Renal cortical epithelial cell (primary cell): ENCODE data around the gene TCIRG1. TPM values are rescaled to one million over a fixed set of nuclear protein-coding genes. Genes with fewer than 3 reads are reported as not detected.

Experiments
- DNase-seq: peaks from one replicate; pipeline ENCODE4 v3.0.0-alpha.2; 2011; ENCODE audit warnings: low read depth
- total RNA-seq: library from RNA; depleted of rRNA; stranded (reverse); fragments of >200 nt; gene quantifications from 2 replicates; pipeline ENCODE4 v1.2.3, GENCODE V29; 2014

Gene TCIRG1
- total RNA-seq, 1 donor from 2014 or later = 60.2 TPM

DNA sequence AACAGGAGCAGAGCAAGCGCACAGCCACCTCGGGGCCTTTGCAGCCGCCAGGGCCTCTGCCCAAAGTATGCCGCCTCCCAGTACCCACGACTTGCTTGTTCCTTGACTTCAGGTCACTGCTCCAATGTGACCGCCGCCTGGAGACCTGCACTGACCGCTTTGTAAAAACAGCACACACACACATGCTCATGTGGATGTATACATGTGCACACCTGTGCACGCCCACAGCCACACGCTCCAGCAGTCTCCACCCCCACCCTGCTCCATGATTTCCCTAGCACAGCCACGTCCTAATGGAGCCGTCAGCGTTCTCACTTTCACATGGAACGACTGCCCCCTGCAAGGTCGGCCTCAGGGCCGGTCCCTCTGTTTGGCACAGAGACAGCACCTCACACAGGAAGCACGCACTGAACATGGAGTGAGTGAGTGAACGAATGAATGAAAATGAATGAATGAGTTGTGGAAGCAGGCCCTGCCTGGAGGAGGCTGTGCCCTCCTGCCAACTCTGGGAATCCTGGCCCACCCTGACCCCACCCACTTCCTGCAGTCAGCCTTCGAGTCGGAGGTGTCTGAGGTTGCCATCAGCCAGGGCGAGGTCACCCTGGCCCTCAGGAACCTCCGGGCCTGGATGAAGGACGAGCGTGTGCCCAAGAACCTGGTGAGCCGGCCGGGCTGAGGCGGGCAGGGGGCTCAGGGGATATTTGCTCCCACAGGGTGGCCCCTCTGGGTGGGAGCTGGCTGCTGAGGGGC is 20.7 kb upstream of the TCIRG1 start:
- DNase-seq = no peak

DNA sequence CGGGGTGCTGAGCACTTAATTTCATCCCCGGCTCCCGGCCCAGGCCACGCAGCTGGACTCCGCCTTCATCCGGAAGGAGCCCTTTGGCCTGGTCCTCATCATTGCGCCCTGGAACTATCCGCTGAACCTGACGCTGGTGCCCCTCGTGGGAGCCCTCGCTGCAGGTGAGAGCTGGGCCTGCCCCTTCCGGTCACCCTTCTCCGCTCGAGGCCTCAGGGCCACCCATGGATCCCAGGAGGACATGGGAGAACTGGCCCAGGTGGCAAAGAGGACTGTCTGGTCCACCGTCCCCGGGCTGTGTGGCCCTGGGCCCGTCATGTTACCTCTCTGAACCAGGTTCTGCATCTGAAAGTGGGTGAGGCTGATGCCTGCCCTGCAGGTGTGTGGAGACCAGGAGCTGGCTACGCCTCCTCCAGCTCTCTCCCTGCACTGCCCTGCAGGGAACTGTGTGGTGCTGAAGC is 20.1 kb upstream of the TCIRG1 start:
- DNase-seq = no peak

DNA sequence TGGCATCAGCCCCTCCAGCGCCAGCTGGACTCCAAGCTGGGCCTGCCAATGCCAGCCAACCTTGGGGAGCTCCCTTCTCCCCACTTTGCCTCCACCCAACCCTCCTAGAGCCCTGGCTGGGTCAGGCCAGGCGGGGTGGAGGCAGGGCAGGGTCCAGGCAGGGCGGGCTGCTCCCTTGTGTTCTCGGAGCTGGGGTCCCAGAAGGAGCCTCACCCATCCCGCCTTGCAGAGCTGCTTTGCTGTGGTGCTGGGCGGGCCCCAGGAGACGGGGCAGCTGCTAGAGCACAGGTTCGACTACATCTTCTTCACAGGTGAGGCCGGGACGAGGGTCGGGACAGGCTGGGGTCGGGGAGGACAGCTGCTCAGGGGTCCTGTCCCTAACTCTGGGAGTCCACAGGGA is 19.3 kb upstream of the TCIRG1 start:
- DNase-seq = no peak

DNA sequence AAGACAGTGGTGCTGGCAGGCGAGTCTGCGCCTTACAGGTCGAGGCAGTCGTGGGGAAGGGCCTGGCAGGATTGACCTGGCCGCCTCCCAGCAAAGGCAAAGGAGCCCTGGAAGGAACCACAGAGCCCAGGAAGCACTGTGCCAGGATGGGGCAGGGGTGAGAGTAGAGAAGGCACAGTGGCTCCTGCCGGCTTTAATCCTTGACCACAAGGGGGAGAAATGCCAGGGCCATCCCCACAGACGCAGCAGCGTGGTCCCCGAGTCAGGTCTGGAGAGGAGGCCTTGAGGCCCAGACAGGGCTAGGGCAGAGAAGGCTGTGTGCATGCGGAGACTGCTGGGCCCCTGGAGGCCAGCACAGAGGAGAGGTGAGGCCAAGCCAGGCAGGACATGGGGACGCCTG is 18.2 kb upstream of the TCIRG1 start:
- DNase-seq = no peak

DNA sequence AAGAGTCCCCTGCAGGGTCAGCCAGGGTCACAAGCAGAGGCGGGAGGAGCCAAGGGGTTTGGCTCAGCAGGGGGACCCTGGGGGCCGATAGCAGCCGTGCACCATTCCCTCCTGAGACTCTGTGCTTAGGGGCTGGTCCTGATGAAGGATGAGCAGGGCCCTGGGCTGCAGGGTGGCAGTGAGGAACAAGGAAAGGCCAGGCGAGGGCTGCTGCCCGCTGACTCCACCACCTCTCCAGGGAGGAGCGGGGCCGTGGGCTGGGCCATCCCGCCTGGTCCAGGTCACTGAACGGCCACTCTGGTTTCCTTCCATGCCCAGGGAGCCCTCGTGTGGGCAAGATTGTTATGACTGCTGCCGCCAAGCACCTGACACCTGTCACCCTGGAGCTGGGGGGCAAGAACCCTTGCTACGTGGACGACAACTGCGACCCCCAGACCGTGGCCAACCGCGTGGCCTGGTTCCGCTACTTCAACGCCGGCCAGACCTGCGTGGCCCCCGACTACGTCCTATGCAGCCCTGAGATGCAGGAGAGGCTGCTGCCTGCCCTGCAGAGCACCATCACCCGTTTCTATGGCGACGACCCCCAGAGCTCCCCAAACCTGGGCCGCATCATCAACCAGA is 17.5 kb upstream of the TCIRG1 start:
- peak; percentile 42 for DNase-seq

DNA sequence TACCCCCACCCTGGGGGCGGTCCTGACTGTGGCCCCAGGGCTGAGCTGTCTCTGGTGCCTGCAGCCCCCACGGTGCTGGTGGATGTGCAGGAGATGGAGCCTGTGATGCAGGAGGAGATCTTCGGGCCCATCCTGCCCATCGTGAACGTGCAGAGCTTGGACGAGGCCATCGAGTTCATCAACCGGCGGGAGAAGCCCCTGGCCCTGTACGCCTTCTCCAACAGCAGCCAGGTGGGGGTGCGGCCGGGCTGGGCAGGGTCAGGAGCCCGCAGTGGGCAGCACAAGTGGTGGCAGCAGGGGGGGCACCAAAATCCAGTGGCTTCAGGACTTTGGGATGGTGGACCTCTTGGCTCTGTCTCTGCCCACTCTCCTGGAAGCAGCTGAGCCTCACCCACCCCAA is 16.3 kb upstream of the TCIRG1 start:
- no peak for DNase-seq

DNA sequence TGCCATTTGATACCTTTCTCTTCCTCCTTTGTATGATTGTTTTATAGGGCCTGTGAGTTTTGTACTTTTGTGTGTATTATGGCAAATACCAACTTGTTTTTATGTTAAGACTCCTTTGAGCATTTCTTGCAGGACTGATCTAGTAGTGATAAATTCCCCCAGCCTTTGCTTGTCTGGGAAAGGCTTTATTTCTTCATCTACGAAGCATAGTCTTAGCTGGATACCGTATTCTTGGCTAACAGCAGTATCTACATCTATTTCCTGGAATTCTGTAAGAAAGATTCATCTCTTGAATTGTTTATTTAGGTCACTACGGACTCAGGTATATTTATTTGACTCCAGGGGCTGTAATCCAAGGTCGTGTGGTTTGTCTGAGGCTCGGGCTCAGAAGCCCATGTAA is 14.3 kb upstream of the TCIRG1 start:
- no peak for DNase-seq

DNA sequence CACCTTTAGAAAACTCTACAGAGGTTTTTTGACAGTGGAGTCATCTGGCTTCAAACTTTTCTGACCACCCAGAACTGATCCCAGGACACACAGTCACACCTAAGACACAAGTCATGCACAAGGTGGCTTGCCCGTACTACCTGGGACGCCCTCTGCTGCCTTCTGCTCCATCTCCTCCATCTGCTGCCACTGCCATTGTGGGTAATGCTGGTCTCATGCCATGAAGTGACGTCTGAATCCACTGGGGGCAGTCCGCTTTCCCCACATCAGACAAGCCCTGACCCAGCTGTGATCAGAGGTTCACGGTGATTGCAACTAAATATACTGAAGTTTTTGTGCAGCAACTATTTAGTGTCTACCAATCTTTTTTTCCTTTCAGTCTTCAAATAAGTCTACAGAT is 13.8 kb upstream of the TCIRG1 start:
- no peak for DNase-seq

DNA sequence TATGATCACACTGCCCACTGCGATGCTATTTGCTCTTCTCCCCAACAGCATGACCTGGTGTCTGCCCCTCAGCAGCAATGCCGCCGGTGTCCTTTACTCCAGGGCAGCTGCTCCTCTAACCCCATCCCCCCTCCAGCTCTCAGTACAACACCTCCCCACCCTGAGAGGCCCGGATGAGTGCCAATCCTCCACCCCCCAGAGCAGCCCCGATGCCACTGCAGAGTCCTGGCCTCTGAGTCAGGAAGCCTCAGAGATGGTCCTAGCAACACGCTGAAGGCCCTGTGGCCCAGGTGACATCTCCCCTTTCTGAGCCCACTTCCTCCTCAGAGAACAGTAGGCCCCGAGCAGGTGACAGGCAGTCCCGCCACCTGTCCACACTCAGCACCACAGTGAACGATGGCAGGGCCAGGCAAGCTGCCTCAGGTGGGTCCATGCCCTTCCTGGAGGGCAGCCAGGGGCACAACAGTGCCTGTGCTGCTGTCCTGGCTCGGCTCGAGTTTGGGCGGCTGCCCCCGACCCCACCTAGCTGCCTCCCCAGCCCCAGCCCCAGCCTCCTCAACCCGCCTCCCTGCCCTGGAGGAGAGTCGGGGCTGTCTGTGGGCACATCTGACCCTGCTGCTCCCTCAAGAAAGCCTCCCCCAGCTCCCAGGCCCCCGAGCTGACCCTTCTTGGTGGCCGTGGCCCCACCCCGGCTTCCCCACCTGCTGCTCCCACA is 12.3 kb upstream of the TCIRG1 start:
- DNase-seq = no peak

DNA sequence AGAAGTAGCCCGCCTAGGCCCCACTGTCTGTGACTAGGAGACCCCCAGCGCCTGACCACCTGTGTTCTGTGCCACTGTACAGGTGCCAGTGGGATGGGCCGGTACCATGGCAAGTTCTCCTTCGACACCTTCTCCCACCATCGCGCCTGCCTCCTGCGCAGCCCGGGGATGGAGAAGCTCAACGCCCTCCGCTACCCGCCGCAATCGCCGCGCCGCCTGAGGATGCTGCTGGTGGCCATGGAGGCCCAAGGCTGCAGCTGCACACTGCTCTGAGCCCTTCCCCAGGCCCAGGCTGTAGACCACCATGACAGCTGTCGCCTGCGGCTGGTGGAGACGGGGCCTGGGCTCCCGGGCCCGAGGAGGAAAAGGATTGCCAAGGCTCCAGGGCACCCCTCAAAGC is 11.2 kb upstream of the TCIRG1 start:
- DNase-seq = no peak

DNA sequence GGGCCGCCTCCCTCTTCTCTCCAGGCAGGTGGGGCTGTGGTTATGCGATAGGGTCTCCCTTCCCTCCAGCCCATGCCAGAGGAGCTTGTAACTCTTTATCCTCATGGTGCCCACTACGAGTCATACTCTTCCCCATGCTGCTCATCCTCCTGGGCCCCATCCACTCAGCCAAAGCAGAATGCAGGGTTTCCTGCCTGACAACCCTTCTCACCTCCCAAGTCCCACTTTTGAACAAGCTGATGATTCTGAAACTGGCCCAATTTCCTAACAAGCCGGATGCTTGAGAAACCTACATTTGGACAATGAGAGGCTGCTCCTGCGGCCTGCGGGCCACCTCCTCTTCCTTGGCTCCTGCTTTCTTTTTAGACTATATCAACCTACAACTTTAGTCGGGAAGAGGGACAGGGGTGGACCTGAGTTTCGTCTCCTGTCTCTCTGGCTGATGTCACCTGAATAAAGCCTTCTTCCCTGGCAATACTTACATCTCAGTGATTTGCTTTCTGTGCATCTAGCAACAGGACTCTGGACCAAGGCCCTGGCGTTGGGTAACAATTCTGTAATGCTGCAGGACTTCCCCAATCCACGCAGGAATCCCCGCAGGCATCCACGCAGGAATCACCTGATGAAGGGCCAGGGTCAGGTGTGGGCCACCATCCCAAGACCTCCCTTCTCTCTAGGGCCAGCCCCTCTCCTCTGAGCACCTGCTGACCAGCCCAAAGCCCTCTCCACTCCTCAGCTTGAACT is 9.9 kb upstream of the TCIRG1 start:
- DNase-seq = peak; percentile 69

DNA sequence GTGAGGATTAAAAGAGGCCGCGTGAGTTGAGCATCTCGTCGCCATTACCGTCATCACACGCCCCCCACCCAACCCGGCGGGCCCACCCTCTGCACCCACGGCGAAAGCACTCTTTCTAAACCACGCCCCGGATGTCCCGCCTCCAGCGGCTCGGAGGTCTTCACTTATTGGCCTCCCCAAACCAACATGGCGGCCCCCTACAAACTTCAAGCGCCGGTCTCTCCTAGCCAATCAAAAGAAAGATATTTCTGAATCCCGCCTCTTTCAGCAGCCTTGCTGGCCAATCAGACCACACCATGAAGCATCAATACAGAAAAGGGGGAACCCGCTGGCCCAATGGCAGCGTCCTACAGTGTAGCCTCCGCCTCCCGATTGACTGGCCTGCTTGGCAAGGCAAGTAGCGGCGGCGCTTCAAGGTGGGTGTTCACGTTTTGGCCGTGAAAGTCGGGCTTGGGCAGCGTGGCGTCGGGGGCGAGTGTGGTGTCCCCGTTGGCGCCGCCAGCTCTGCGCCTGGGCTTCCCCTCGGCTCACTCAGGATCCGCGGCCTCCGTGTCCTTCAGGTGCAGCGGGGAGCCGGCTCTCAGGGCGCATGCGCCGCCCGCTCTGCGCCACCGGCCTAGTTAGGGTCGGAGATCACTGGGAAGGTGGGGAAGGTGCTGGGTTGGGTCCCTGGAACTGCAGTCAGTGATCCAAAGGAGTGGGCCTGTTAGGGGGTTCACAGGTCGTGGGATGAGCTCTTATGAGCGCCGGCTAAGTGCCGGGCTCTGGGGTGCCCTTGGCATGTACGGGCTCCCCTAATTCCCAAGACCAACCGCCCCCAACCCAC is 8.3 kb upstream of the TCIRG1 start, which contains the start of gene NDUFS8:
Gene NDUFS8, plus strand, starts transcription at position 364 of the 826 bp plus-strand sequence. CDS start 1,471 bp downstream, outside the sequence.
- peak; percentile 98 for DNase-seq

DNA sequence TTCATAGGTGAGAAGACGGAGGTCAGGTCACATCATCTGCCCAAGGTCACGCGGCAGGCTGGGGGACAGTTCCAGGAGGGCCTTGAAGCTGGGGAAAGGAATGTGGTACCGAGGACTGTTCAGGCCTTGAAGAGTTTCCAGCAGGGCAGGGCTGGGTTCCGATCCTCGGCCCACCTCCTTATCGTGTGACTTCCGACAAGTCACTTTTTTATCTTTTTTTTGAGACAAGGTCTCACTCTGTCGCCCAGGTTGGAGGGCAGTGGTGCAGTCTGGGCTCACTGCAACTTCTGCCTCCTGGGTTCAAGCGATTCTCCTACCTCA is 7.7 kb upstream of the TCIRG1 start:
- no peak for DNase-seq

DNA sequence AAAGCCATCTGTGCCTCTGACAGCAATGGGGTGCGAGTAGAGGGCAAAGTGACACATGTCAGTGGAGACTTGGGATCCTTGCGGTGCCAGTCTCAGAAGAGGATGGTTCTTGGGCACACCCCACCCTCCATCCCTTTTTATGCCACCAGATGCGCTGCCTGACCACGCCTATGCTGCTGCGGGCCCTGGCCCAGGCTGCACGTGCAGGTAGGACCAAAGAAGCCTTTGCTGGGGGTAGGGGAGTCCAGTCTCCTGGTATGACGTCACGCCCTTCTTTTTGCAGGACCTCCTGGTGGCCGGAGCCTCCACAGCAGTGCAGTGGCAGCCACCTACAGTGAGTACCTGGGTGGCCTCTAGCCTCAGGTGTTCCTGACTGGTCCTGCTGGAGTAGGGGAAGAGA is 6.8 kb upstream of the TCIRG1 start:
- no peak for DNase-seq

DNA sequence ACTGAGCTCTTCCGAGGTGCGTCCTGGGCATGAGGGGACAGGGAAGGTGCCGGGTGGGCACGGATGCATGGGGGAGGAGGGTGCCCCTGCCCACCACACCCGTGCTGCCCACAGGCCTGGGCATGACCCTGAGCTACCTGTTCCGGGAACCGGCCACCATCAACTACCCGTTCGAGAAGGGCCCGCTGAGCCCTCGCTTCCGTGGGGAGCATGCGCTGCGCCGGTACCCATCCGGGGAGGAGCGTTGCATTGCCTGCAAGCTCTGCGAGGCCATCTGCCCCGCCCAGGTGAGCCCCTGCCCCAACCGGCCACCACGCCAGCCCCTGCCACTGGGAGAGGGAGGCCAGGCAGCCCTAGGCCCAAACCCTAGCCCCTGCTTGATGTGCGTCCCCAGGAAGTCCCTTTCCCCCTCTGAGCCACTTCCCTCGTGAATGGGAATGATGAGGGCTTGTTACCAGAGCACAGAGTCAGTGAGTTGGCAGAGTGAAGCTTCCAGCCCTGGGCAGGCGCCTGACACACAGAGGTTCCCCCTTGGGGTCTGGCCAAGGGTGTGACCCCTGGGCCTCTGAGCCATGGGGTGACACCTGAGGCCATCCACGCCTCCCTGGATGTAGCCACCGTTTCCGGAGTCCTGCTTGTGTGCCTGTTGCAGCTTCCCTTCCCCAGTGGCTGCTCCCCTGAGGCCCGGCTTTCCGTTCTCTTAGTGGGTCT is 5.7 kb upstream of the TCIRG1 start:
- DNase-seq = no peak

DNA sequence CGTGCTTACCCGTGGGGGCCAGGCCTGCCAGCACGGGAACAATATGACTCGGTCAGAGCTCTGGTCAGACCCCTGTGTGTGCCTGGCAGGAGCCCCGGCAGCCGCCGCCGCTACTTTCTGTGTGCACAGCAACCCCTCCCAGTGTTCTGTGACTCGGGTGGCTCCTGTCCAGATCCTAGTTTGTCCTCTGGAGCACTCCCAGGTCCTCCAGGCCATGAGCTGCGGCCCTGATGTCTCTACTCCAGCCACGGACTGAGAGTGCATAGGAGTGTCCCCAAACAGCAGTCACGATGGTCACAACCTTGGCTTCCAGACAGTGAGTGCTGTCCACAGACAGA is 5.1 kb upstream of the TCIRG1 start:
- DNase-seq = no peak

DNA sequence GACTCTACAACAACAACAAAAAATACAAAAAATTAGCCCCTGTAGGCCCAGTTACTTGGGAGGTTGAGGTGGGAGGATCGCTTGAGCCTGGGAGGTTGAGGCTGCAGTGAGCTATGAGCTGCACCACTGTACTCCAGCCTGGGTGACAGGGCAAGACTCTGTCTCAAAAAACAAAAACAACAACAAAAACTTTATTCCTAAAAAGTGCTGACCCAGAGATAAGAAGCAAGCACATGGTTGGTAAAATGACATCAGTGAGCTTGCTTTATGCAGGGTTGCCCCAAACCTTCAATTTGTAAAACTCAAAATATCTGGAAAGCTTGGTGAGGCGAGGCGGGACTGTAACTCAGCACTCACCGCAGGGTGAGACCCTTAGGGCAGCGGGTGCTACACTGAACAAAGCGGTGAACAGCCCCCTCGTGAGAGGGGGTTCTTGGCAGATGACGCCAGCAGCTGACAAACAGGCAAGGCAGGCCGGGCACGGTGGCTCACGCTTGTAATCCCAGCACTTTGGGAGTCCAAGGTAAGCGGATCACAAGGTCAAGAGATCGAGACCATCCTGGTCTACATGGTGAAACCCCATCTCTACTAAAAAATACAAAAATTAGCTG is 3.5 kb upstream of the TCIRG1 start:
- no peak for DNase-seq

DNA sequence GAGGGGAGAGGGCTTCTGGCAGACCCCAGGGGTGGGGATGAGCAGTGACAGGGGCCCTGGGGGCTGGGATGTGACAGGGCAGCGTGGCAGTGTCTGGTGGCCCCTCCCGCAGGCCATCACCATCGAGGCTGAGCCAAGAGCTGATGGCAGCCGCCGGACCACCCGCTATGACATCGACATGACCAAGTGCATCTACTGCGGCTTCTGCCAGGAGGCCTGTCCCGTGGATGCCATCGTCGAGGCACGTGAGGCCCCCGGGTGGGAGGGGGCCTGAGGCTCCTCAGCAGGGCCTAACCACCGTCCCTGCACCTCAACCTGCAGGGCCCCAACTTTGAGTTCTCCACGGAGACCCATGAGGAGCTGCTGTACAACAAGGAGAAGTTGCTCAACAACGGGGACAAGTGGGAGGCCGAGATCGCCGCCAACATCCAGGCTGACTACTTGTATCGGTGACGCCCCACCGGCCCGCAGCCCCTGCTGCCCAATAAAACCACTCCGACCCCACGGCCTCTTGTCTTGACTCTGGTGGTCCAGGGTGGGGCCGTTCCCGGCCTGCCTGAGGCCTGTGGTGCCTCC is 2.6 kb upstream of the TCIRG1 start:
- DNase-seq = no peak

DNA sequence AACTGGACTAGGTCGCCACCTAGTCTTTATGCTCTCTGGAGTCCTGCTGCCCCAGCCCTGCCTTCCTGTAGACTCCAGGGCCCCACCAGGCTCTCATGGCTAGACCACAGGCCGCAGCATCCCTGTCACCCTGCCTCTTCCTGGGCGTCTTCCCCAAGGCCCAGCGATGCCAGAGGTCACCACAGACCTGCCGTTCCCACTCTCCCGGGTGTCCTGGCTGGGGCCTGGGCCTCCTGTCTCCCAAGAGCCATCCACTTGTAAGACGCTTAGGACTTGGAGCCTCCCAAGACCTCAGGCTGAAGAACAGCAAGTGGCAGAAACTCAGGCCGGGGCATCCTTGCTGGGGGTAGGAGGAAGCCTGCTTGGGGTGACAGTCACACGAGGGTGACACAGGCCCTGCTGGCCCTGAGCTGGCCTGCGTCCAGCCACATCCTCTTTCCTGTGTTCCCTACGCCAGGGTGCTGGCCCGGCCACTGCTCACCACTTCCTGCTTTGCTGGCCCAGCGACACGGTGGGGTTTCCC is 2.0 kb upstream of the TCIRG1 start:
- DNase-seq = no peak
